Measurements from ENCODE around the gene CTDSP1. TPM values are rescaled to one million over a fixed set of nuclear protein-coding genes. Genes with fewer than 3 reads are reported as not detected.

The CTDSP1 gene
- total and polyA plus RNA-seq, 4 donors = 38.3 to 76.5 (median 56.6) TPM

DNA sequence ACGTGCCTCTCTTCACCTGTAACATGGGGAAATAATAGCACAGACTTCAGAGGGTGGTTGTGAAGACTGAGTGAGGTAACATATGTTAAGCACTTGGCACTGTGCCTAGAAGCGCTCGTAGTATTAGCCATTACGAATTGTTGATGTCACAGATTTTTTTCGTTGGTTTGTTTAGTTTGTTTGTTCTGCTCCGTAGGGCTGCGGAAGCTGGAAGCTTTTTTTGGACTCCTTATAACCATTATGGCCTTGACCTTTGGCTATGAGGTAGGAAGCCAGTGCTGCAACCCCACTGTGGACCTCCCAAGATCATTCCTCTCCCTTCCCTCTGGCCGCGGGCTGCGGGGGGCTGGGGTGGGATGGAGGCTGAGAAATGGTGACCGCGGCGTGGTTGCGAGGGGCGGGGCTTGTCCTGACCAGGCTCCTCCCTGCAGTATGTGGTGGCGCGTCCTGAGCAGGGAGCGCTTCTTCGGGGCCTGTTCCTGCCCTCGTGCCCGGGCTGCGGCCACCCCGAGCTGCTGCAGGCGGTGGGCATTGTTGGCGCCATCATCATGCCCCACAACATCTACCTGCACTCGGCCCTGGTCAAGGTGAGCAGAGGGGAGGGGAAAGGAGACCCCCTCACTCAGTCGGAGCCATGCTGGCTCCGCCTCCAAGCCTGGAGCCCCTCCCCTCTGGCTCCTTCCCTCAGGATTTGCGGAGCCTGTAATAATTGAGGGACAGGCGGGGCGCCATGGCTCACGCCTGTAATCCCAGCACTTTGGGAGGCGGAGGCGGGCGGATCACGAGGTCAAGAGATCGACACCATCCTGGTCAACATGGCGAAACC lies 12.1 kb upstream of the CTDSP1 start:
- Histone ChIP-seq H3K9me3 (ENCODE audit: control insufficient read depth in 4 of 4, low read length in 3 of 4) (no peaks in the 10 kb centered on the region), H3K4me1 (ENCODE audit: control insufficient read depth in 4 of 4, insufficient read depth in 4 of 4, low read length in 3 of 4) (peaks cover 0 to 10% (median 4%) of the 10 kb centered on the region in 4 donors), H3K36me3 (ENCODE audit: control insufficient read depth in 4 of 4, insufficient read depth in 3 of 4, low read depth in 1 of 4, low read length in 3 of 4) (no peaks in the 10 kb centered on the region), H3K27ac (ENCODE audit: low read depth in 1 of 2, low read length in 2 of 2) (peak overlapping the region; percentile 23 to 43), H3K4me3 (ENCODE audit: low read depth in 1 of 3, low read length in 3 of 3) (peak overlapping the region in 2 of 3 donors; percentile 39 to 51), H3K9ac (ENCODE audit: low read depth in 1 of 2, low read length in 2 of 2) (peak overlapping the region in 1 of 2 donors; percentile 26), H3K27me3 (ENCODE audit: control insufficient read depth in 4 of 4, insufficient read depth in 4 of 4, low read length in 3 of 4) (no peaks in the 10 kb centered on the region)
- no peak for TF ChIP-seq TAF1 (conservative IDR thresholded peaks at IDR 0.05)
- TF ChIP-seq NR2F2 (IDR thresholded peaks at IDR 0.05) = peak; percentile 33
- no peak for TF ChIP-seq RXRA (IDR thresholded peaks at IDR 0.05)
- TF ChIP-seq HNF4A (conservative IDR thresholded peaks at IDR 0.05) = peak in 1 of 2 donors; percentile 14
- TF ChIP-seq SP1 (IDR thresholded peaks at IDR 0.05) = no peak
- DNase-seq (ENCODE audit: low spot score) = peak; percentile 60
- 20% methylated on average over 38 of the region's 38 CpGs for WGBS

DNA sequence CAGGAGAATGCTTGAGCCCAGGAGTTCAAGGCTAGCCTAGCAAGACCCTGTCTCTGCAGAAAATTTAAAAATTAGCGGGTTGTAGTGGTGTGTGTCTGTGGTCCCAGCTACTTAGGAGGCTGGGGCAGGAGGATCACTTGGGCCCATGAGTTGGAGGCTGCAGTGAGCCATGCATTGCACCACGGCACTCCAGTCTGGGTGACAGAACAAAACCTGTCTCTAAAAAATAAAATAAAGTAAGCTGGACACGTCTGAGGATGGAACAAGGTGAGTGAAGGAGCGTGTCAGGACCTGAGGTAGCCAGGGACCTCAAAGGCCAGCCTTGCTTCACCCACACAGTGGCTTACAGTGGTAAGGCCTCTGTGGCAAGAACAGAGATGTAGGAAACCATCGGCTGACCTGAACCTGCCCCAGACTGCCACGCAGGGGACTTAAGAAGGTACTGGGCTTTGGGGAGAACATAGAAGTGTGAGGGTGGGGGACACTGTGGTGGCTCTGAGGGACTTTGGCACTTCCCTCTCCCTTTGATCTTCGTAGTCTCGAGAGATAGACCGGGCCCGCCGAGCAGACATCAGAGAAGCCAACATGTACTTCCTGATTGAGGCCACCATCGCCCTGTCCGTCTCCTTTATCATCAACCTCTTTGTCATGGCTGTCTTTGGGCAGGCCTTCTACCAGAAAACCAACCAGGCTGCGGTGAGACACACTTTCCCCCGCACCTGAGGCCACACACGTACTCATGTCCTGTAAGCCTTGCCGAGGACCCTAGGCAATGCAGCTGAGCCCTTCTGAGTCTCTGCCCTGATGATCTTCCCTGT lies 10.1 kb upstream of the CTDSP1 start:
- H3K4me3 ChIP-seq (ENCODE audit: low read depth in 1 of 3, low read length in 3 of 3) = no peak overlapping the region
- no peak for DNase-seq (ENCODE audit: low spot score)
- H3K27me3 ChIP-seq (ENCODE audit: control insufficient read depth in 4 of 4, insufficient read depth in 4 of 4, low read length in 3 of 4) = no peaks in the 10 kb centered on the region
- no peak overlapping the region for H3K9ac ChIP-seq (ENCODE audit: low read depth in 1 of 2, low read length in 2 of 2)
- H3K36me3 ChIP-seq (ENCODE audit: control insufficient read depth in 4 of 4, insufficient read depth in 3 of 4, low read depth in 1 of 4, low read length in 3 of 4) = no peaks in the 10 kb centered on the region
- peaks cover 0 to 10% (median 4%) of the 10 kb centered on the region in 4 donors for H3K4me1 ChIP-seq (ENCODE audit: control insufficient read depth in 4 of 4, insufficient read depth in 4 of 4, low read length in 3 of 4)
- TF ChIP-seq HNF4G (IDR thresholded peaks at IDR 0.05) (no peak), JUND (IDR thresholded peaks at IDR 0.05) (no peak), FOXA1 (IDR thresholded peaks at IDR 0.05) (no peak), FOXA2 (IDR thresholded peaks at IDR 0.05) (no peak), GABPA (IDR thresholded peaks at IDR 0.05 in 1 of 2, conservative IDR thresholded peaks at IDR 0.05 in 1 of 2) (no peak), HNF4A (conservative IDR thresholded peaks at IDR 0.05) (no peak), RAD21 (IDR thresholded peaks at IDR 0.05) (no peak), NR2F2 (IDR thresholded peaks at IDR 0.05) (no peak), EGR1 (IDR thresholded peaks at IDR 0.05; ENCODE audit: low read depth in 2 of 2) (no peak), YY1 (IDR thresholded peaks at IDR 0.05) (no peak), RXRA (IDR thresholded peaks at IDR 0.05) (no peak), SP1 (IDR thresholded peaks at IDR 0.05) (no peak), TAF1 (conservative IDR thresholded peaks at IDR 0.05) (no peak)
- TF ChIP-seq, protein P1, sequence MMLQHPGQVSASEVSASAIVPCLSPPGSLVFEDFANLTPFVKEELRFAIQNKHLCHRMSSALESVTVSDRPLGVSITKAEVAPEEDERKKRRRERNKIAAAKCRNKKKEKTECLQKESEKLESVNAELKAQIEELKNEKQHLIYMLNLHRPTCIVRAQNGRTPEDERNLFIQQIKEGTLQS (IDR thresholded peaks at IDR 0.05) = no peak
- TF ChIP-seq, protein P2, sequence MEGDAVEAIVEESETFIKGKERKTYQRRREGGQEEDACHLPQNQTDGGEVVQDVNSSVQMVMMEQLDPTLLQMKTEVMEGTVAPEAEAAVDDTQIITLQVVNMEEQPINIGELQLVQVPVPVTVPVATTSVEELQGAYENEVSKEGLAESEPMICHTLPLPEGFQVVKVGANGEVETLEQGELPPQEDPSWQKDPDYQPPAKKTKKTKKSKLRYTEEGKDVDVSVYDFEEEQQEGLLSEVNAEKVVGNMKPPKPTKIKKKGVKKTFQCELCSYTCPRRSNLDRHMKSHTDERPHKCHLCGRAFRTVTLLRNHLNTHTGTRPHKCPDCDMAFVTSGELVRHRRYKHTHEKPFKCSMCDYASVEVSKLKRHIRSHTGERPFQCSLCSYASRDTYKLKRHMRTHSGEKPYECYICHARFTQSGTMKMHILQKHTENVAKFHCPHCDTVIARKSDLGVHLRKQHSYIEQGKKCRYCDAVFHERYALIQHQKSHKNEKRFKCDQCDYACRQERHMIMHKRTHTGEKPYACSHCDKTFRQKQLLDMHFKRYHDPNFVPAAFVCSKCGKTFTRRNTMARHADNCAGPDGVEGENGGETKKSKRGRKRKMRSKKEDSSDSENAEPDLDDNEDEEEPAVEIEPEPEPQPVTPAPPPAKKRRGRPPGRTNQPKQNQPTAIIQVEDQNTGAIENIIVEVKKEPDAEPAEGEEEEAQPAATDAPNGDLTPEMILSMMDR (IDR thresholded peaks at IDR 0.05; ENCODE audit: low read depth, low read length, missing input control) = no peak
- TF ChIP-seq, protein P3, sequence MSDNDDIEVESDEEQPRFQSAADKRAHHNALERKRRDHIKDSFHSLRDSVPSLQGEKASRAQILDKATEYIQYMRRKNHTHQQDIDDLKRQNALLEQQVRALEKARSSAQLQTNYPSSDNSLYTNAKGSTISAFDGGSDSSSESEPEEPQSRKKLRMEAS (IDR thresholded peaks at IDR 0.05) = no peak
- TF ChIP-seq, protein P4, sequence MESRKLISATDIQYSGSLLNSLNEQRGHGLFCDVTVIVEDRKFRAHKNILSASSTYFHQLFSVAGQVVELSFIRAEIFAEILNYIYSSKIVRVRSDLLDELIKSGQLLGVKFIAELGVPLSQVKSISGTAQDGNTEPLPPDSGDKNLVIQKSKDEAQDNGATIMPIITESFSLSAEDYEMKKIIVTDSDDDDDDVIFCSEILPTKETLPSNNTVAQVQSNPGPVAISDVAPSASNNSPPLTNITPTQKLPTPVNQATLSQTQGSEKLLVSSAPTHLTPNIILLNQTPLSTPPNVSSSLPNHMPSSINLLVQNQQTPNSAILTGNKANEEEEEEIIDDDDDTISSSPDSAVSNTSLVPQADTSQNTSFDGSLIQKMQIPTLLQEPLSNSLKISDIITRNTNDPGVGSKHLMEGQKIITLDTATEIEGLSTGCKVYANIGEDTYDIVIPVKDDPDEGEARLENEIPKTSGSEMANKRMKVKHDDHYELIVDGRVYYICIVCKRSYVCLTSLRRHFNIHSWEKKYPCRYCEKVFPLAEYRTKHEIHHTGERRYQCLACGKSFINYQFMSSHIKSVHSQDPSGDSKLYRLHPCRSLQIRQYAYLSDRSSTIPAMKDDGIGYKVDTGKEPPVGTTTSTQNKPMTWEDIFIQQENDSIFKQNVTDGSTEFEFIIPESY (IDR thresholded peaks at IDR 0.05) = no peak
- TF ChIP-seq, protein P5, sequence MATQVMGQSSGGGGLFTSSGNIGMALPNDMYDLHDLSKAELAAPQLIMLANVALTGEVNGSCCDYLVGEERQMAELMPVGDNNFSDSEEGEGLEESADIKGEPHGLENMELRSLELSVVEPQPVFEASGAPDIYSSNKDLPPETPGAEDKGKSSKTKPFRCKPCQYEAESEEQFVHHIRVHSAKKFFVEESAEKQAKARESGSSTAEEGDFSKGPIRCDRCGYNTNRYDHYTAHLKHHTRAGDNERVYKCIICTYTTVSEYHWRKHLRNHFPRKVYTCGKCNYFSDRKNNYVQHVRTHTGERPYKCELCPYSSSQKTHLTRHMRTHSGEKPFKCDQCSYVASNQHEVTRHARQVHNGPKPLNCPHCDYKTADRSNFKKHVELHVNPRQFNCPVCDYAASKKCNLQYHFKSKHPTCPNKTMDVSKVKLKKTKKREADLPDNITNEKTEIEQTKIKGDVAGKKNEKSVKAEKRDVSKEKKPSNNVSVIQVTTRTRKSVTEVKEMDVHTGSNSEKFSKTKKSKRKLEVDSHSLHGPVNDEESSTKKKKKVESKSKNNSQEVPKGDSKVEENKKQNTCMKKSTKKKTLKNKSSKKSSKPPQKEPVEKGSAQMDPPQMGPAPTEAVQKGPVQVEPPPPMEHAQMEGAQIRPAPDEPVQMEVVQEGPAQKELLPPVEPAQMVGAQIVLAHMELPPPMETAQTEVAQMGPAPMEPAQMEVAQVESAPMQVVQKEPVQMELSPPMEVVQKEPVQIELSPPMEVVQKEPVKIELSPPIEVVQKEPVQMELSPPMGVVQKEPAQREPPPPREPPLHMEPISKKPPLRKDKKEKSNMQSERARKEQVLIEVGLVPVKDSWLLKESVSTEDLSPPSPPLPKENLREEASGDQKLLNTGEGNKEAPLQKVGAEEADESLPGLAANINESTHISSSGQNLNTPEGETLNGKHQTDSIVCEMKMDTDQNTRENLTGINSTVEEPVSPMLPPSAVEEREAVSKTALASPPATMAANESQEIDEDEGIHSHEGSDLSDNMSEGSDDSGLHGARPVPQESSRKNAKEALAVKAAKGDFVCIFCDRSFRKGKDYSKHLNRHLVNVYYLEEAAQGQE (IDR thresholded peaks at IDR 0.05) = no peak
- no peaks in the 10 kb centered on the region for H3K9me3 ChIP-seq (ENCODE audit: control insufficient read depth in 4 of 4, low read length in 3 of 4)
- no peak overlapping the region for H3K27ac ChIP-seq (ENCODE audit: low read depth in 1 of 2, low read length in 2 of 2)
- 93% methylated on average over 17 of the region's 17 CpGs for WGBS

Measured in liver (tissue), 9 donors.